Activated naive CD8-positive, alpha-beta T cell treated with anti-CD3 and anti-CD28 coated beads, Interleukin-2, amount 10 ng/mL, durations not matched to agents 7 days and 5 days (primary cell): ENCODE data around the gene ZBTB20. TPM values are rescaled to one million over a fixed set of nuclear protein-coding genes. Genes with fewer than 3 reads are reported as not detected.

Experiments
- ATAC-seq: fragments of 150-1000 bp; cut with Tn5 transposase; one replicate; pipeline ENCODE4 v1.10.0; 2021; ENCODE audit warnings: low read depth, moderate library complexity
- POLR2A ChIA-PET: fragments of 350-600 bp; sonication (Branson Sonifier 250); formaldehyde crosslinking; loops from one replicate; lab custom pipeline; 2021; ENCODE audit warnings: antibody characterized with exemption; lab: Charles Lee
- DNase-seq: peaks from one replicate; pipeline ENCODE4 v3.0.0; 2021
- H3K27ac Mint-ChIP-seq: one replicate; pipeline ENCODE4 v1.8.0; 2022; ENCODE audit warnings: mild to moderate bottlenecking, mixed read lengths
- H3K27me3 Mint-ChIP-seq: one replicate; pipeline ENCODE4 v1.8.0; 2022; ENCODE audit warnings: mild to moderate bottlenecking, moderate library complexity, mixed read lengths
- H3K36me3 Mint-ChIP-seq: one replicate; pipeline ENCODE4 v1.8.0; 2021; ENCODE audit warnings: mild to moderate bottlenecking, mixed read lengths
- H3K4me1 Mint-ChIP-seq: one replicate; pipeline ENCODE4 v1.8.0; 2021; ENCODE audit warnings: mixed read lengths
- H3K4me3 Mint-ChIP-seq: one replicate; pipeline ENCODE4 v1.8.0; 2022; ENCODE audit warnings: mild to moderate bottlenecking, moderate library complexity, mixed read lengths
- H3K9me3 Mint-ChIP-seq: one replicate; pipeline ENCODE4 v1.8.0; 2021; ENCODE audit warnings: mixed read lengths
- total RNA-seq, 2 experiments: library from RNA; stranded (reverse); gene quantifications; one replicate each; pipeline ENCODE4 v1.2.3, GENCODE V29; 2021

ZBTB20 gene
- total RNA-seq, 2 experiments from 2014 or later: 27.4 to 31.3 TPM

DNA sequence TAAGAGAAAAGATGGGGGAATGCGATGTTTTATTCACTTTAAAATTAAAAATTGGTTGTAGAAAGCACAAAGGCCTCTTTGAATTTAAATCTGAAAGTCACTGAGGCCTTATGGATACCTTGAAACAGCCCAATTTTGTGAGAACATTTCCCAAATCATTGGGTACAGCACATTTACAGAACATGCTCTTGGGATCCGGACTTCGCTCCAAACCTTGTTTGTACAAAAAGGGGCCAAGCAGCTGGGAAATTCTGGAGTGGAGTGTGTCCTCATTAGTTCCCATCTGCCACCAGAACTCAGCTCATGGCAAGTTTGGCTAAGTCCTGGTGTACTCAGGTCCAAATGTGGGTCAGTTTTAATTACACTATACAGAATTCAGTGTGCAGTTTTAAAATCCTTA is 254.2 kb downstream of the ZBTB20 start:
- no peaks in the 10 kb centered on the region for H3K27me3 Mint-ChIP-seq
- ATAC-seq (no peak), DNase-seq (no peak)
- no peaks in the 10 kb centered on the region for H3K4me1 Mint-ChIP-seq
- H3K9me3 Mint-ChIP-seq: no peaks in the 10 kb centered on the region
- POLR2A ChIA-PET: no interaction called here
- H3K36me3 Mint-ChIP-seq: no peaks in the 10 kb centered on the region
- no peak overlapping the region for H3K4me3 Mint-ChIP-seq
- no peak overlapping the region for H3K27ac Mint-ChIP-seq

DNA sequence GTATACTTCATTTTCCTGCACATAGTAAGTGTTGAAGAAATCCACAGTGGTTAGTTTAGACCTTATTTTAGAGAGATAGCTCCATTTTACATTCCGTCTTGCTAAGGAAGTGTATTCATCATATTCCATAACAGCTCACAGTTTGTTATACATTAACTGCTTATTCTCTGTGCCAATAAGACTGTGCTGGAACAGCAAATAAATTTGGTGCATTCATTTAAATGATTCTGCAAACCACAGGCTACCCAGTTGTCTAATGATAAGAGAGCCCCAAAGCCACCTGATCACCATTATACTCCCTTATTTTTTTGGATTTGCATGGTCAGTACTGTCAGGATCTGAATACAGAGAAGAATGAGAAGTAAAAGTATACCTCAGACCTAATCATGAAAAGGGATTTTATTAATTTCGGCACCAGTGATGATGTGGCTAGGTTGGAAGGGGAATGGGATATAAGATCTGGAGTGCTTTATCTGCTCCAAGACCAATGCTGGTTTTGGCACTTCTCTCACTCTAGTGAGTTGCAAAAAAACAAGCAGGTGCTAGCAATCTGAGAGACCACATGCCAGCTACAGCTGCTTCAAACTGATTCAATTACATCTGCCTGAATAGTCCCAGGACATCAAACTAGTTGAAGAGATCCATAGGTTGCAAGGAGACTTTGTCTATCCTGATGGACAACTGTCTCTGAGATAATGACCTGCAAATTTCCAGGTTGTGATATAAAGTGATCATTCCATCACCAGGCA is 254.8 kb downstream of the ZBTB20 start:
- H3K4me3 Mint-ChIP-seq: no peak overlapping the region
- ATAC-seq (no peak), DNase-seq (no peak)
- no peaks in the 10 kb centered on the region for H3K27me3 Mint-ChIP-seq
- H3K36me3 Mint-ChIP-seq: no peaks in the 10 kb centered on the region
- no peaks in the 10 kb centered on the region for H3K9me3 Mint-ChIP-seq
- no peak overlapping the region for H3K27ac Mint-ChIP-seq
- POLR2A ChIA-PET: no interaction called here
- no peaks in the 10 kb centered on the region for H3K4me1 Mint-ChIP-seq

GRCh38 chr3:114887806-114888205 is 259.3 kb downstream of the ZBTB20 start:
- ATAC-seq (no peak), DNase-seq (no peak)
- Mint-ChIP-seq H3K36me3 (peaks cover 1% of the 10 kb centered on the region), H3K27ac (no peak overlapping the region), H3K27me3 (no peaks in the 10 kb centered on the region), H3K4me1 (no peaks in the 10 kb centered on the region), H3K9me3 (no peaks in the 10 kb centered on the region), H3K4me3 (no peak overlapping the region)
- POLR2A ChIA-PET: no interaction called here

DNA sequence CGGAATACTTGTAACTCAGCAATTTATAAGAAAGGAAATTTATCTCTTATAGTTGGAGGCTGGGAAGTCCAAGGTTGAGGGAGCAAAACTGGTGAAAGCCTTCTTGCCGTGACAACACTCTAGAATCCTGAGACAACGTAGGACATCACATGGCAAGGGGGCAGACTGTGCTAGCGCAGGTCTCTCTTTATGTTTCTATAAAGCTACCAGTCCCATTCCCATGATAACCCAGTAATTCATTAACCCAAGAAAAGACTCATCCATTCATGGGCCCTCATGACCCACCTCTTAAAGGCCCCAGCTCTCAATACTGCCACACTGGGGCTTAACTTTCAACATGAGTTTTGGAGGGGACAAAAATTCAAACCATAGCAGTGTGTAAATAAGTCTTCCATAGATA is 260.2 kb downstream of the ZBTB20 start:
- Mint-ChIP-seq H3K27me3 (no peaks in the 10 kb centered on the region), H3K9me3 (no peaks in the 10 kb centered on the region), H3K27ac (no peak overlapping the region), H3K36me3 (peaks cover 1% of the 10 kb centered on the region), H3K4me1 (no peaks in the 10 kb centered on the region), H3K4me3 (no peak overlapping the region)
- DNase-seq (no peak), ATAC-seq (no peak)
- POLR2A ChIA-PET: no interaction called here

GRCh38 chr3:114884213-114884923 is 262.7 kb downstream of the ZBTB20 start:
- DNase-seq: no peak
- ATAC-seq: no peak
- peaks cover 4% of the 10 kb centered on the region for H3K4me1 Mint-ChIP-seq
- H3K27ac Mint-ChIP-seq: no peak overlapping the region
- H3K36me3 Mint-ChIP-seq: peaks cover 1% of the 10 kb centered on the region
- H3K9me3 Mint-ChIP-seq: no peaks in the 10 kb centered on the region
- H3K4me3 Mint-ChIP-seq: no peak overlapping the region
- no peaks in the 10 kb centered on the region for H3K27me3 Mint-ChIP-seq
- POLR2A ChIA-PET: no interaction called here

- POLR2A ChIA-PET: no interaction called here
- Mint-ChIP-seq H3K27me3 (no peaks in the 10 kb centered on the region), H3K4me3 (no peak overlapping the region), H3K27ac (no peak overlapping the region), H3K36me3 (peaks cover 1% of the 10 kb centered on the region), H3K9me3 (no peaks in the 10 kb centered on the region), H3K4me1 (peaks cover 4% of the 10 kb centered on the region)
- ATAC-seq (no peak), DNase-seq (no peak)
Observed at GRCh38 chr3:114880078-114880477, 267.0 kb downstream of the ZBTB20 start.

- POLR2A ChIA-PET: interaction anchor here (0.7 kb wide), 1 partner anchor 20 kb away, joined by 3 read pairs; no protein-coding TSS in a partner anchor
Observed at GRCh38 chr3:114879059-114880031, 267.7 kb downstream of the ZBTB20 start.

DNA sequence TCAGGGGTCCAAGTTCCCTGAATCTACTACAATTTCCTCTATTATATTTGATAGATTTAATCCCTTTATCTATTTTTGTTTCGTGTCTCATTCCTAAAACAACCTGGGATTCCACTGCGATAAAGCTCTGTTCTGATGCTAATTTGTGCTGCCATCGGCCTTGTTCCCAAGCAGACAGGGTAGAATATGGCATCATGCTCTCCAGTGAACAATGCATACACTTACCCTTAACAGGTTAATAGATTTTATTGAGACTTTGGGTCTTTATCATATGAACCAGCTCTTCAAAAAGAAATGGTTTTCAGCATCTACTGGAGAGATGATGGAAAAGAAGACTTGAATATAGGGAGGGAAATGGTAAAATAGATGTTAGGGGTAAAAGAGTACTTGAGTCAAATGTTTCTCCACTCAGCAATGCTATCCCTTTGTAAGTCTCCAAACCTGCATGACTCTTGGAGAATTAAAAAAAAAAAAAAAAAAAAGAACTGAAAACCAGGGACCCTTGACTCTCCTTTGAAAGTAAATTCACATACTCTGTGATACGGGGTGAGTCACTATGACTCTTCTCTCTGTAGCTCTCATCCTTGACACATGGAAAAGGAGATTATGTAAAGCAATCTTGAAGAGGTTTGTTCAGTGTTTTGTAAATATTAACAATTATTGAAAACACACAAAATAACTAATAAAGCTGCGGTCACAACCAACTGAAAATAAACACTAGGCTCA is 268.8 kb downstream of the ZBTB20 start:
- no peak for DNase-seq
- Mint-ChIP-seq H3K36me3 (peaks cover 1% of the 10 kb centered on the region), H3K4me1 (peaks cover 4% of the 10 kb centered on the region), H3K9me3 (no peaks in the 10 kb centered on the region), H3K27me3 (no peaks in the 10 kb centered on the region), H3K27ac (no peak overlapping the region), H3K4me3 (no peak overlapping the region)
- POLR2A ChIA-PET: interaction anchor here (0.7 kb wide), 1 partner anchor 21 kb away, joined by 3 read pairs; no protein-coding TSS in a partner anchor
- ATAC-seq: no peak

More at GRCh38 chr3:114879059-114880031, 267.7 kb downstream of the ZBTB20 start:
- DNase-seq (no peak), ATAC-seq (no peak)
- H3K4me1 Mint-ChIP-seq: peaks cover 4% of the 10 kb centered on the region
- peaks cover 1% of the 10 kb centered on the region for H3K36me3 Mint-ChIP-seq
- H3K27me3 Mint-ChIP-seq: no peaks in the 10 kb centered on the region
- no peak overlapping the region for H3K4me3 Mint-ChIP-seq
- no peak overlapping the region for H3K27ac Mint-ChIP-seq
- no peaks in the 10 kb centered on the region for H3K9me3 Mint-ChIP-seq

DNA sequence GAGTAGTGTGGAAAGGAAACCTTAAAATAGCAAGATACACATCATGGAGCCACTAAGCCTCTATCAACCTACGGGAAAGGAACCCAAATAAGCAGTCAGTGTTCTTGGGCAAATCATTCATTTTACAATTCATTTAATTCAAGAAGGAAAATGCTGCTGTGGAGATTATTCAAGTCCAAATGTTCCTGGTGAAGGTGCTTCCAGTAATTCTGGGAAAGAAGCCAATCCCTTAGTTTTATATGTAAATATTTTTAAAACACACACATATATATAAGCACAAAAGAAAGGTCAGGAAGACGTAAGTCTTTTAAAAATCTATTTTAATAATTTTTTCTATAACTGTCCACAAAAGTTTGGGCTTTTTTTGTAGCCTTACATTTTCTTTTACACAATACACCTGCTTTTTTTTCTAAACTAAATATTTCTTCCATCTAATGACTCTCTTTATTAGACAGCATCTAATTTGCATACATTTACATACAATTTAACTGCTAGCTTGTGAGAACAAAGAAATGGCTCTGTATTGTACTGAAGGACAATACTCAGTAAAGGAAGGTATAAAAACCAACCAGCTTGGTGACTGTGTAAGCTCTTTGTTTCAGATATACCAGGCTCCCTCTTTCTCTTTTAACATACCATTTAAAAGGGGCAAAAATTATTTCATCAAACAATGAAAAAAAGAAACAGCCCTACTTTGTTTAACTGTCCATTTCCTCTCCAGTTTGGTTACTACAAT is 269.5 kb downstream of the ZBTB20 start:
- no peaks in the 10 kb centered on the region for H3K36me3 Mint-ChIP-seq
- no peak for ATAC-seq
- H3K27me3 Mint-ChIP-seq: no peaks in the 10 kb centered on the region

GRCh38 chr3:114874522-114874971 is 272.5 kb downstream of the ZBTB20 start:
- no peak overlapping the region for H3K4me3 Mint-ChIP-seq
- H3K9me3 Mint-ChIP-seq: no peaks in the 10 kb centered on the region
- POLR2A ChIA-PET: no interaction called here
- ATAC-seq: no peak
- no peaks in the 10 kb centered on the region for H3K36me3 Mint-ChIP-seq
- H3K4me1 Mint-ChIP-seq: peaks cover 5% of the 10 kb centered on the region
- DNase-seq: no peak
- no peaks in the 10 kb centered on the region for H3K27me3 Mint-ChIP-seq
- H3K27ac Mint-ChIP-seq: no peak overlapping the region

More for the DNA sequence above, 269.5 kb downstream of the ZBTB20 start:
- Mint-ChIP-seq H3K4me1 (peaks cover 4% of the 10 kb centered on the region), H3K27ac (no peak overlapping the region), H3K9me3 (no peaks in the 10 kb centered on the region), H3K4me3 (no peak overlapping the region)
- no peak for DNase-seq
- POLR2A ChIA-PET: no interaction called here

GRCh38 chr3:114873591-114873990 is 273.5 kb downstream of the ZBTB20 start:
- H3K9me3 Mint-ChIP-seq: no peaks in the 10 kb centered on the region
- peaks cover 3% of the 10 kb centered on the region for H3K4me1 Mint-ChIP-seq
- no peaks in the 10 kb centered on the region for H3K36me3 Mint-ChIP-seq
- POLR2A ChIA-PET: no interaction called here
- H3K4me3 Mint-ChIP-seq: no peak overlapping the region
- H3K27me3 Mint-ChIP-seq: no peaks in the 10 kb centered on the region
- ATAC-seq (no peak), DNase-seq (no peak)
- no peak overlapping the region for H3K27ac Mint-ChIP-seq

DNA sequence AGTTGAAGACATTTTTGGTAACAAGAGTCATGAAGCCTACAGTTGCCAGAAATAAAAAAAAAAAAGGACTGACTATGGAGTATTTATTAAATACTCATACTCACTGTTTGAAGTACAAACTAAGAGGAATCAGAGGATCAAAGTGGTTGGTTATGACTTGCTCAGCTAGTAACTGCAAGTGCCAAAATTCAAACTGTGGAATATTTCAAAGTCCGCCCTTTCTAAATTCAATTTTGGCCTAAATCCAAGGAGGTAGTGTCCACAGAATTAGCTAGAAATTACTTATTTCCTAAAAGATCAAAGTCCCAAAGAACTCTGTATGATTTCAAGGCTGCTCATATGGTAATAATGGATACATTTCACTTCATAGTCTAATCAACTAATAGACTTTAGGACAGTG is 274.5 kb downstream of the ZBTB20 start:
- H3K4me3 Mint-ChIP-seq: no peak overlapping the region
- ATAC-seq (no peak), DNase-seq (no peak)
- no peaks in the 10 kb centered on the region for H3K27me3 Mint-ChIP-seq
- POLR2A ChIA-PET: no interaction called here
- H3K9me3 Mint-ChIP-seq: no peaks in the 10 kb centered on the region
- no peak overlapping the region for H3K27ac Mint-ChIP-seq
- H3K4me1 Mint-ChIP-seq: peaks cover 3% of the 10 kb centered on the region
- H3K36me3 Mint-ChIP-seq: no peaks in the 10 kb centered on the region
